Suprapubic skin (tissue), 4 donors: ENCODE results near the gene HEBP2. TPM values are rescaled to one million over a fixed set of nuclear protein-coding genes. Genes with fewer than 3 reads are reported as not detected.

ENCODE experiments used
- DNase-seq, 2 donors: peaks; one replicate each; pipeline ENCODE4 v3.0.0-alpha.2; 2019; ENCODE audit warnings: low spot score in 2 of 2
- H3K27ac ChIP-seq: fragments of 200-600 bp; sonication (generic); one replicate; pipeline ENCODE4 v1.5.1; 2019
- H3K27me3 ChIP-seq: fragments of 200-600 bp; sonication (generic); one replicate; pipeline ENCODE4 v1.5.1; 2019
- H3K36me3 ChIP-seq: fragments of 200-600 bp; sonication (generic); one replicate; pipeline ENCODE4 v1.5.1; 2019
- H3K4me1 ChIP-seq: fragments of 200-600 bp; sonication (generic); one replicate; pipeline ENCODE4 v1.5.1; 2019
- H3K4me3 ChIP-seq: fragments of 200-600 bp; sonication (generic); one replicate; pipeline ENCODE4 v1.5.1; 2019; ENCODE audit warnings: mild to moderate bottlenecking
- H3K9me3 ChIP-seq: fragments of 200-600 bp; sonication (generic); one replicate; pipeline ENCODE4 v1.5.1; 2019
- CTCF ChIP-seq, 2 donors: fragments of 200-600 bp in 1 of 2; fragments of 450-650 bp in 1 of 2; sonication (generic) in 1 of 2; IDR thresholded peaks; one replicate each; pipeline ENCODE4 v1.5.1; 2016 to 2019; ENCODE audit warnings: antibody characterized with exemption in 2 of 2, mild to moderate bottlenecking in 1 of 2, moderate library complexity in 1 of 2
- EP300 ChIP-seq: sonication (generic); formaldehyde crosslinking; IDR thresholded peaks from one replicate; pipeline ENCODE4 v1.6.1; 2017; ENCODE audit warnings: antibody characterized with exemption
- POLR2A ChIP-seq, 2 donors: fragments of 450-650 bp; IDR thresholded peaks; one replicate each; pipeline ENCODE4 v1.6.1; 2017; ENCODE audit warnings: antibody characterized with exemption in 2 of 2, mild to moderate bottlenecking in 2 of 2, moderate library complexity in 2 of 2
- POLR2AphosphoS5 ChIP-seq, 3 donors: sonication (generic); formaldehyde crosslinking; IDR thresholded peaks; one replicate each; pipeline ENCODE4 v1.6.1; 2017; ENCODE audit warnings: antibody characterized with exemption in 3 of 3
- WGBS: methylation state at CpG from one replicate; pipeline ENCODE4 v1.1.5; 2018; 5-methylcytosine and 5-hydroxymethylcytosine counted together
- total RNA-seq, 4 donors: library from RNA; depleted of rRNA; stranded (reverse); fragments of >200 nt; gene quantifications; one replicate each; pipeline ENCODE4 v1.1.0, GENCODE V29; 2016

The HEBP2 gene
- total RNA-seq, 4 donors from 2014 or later = 37.7 to 82.9 (median 56.3) TPM

GRCh38 chr6:138419766-138420165 is 15.7 kb downstream of the HEBP2 start:
- TF ChIP-seq POLR2AphosphoS5 (IDR thresholded peaks at IDR 0.05) = no peak
- TF ChIP-seq CTCF (IDR thresholded peaks at IDR 0.05) = no peak
- TF ChIP-seq EP300 = no peak
- TF ChIP-seq POLR2A (IDR thresholded peaks at IDR 0.05) = no peak
- WGBS = 100% methylated on average over 1 of the region's 3 CpGs

GRCh38 chr6:138420356-138420755 is 16.3 kb downstream of the HEBP2 start:
- Histone ChIP-seq H3K36me3 (peaks cover 19% of the 10 kb centered on the region), H3K27ac (no peak overlapping the region), H3K4me1 (no peaks in the 10 kb centered on the region), H3K27me3 (no peaks in the 10 kb centered on the region), H3K9me3 (no peaks in the 10 kb centered on the region), H3K4me3 (no peak overlapping the region)
- no peak for DNase-seq
- 96% methylated on average over 4 of the region's 4 CpGs for WGBS
- TF ChIP-seq POLR2AphosphoS5 (IDR thresholded peaks at IDR 0.05) (no peak), EP300 (no peak), POLR2A (IDR thresholded peaks at IDR 0.05) (no peak), CTCF (IDR thresholded peaks at IDR 0.05) (no peak)

More at GRCh38 chr6:138419766-138420165, 15.7 kb downstream of the HEBP2 start:
- Histone ChIP-seq H3K27ac (no peak overlapping the region), H3K4me3 (no peak overlapping the region), H3K9me3 (no peaks in the 10 kb centered on the region), H3K27me3 (no peaks in the 10 kb centered on the region), H3K36me3 (peaks cover 24% of the 10 kb centered on the region), H3K4me1 (no peaks in the 10 kb centered on the region)
- DNase-seq = no peak

GRCh38 chr6:138421089-138421488 is 17.1 kb downstream of the HEBP2 start:
- no peaks in the 10 kb centered on the region for H3K9me3 ChIP-seq
- no peaks in the 10 kb centered on the region for H3K4me1 ChIP-seq
- DNase-seq = no peak
- TF ChIP-seq CTCF (IDR thresholded peaks at IDR 0.05) (no peak), POLR2A (IDR thresholded peaks at IDR 0.05) (no peak), EP300 (no peak), POLR2AphosphoS5 (IDR thresholded peaks at IDR 0.05) (no peak)
- 82% methylated on average over 6 of the region's 6 CpGs for WGBS
- H3K4me3 ChIP-seq = no peak overlapping the region
- no peak overlapping the region for H3K27ac ChIP-seq
- peaks cover 19% of the 10 kb centered on the region for H3K36me3 ChIP-seq
- no peaks in the 10 kb centered on the region for H3K27me3 ChIP-seq

GRCh38 chr6:138421608-138422007 is 17.6 kb downstream of the HEBP2 start:
- Histone ChIP-seq H3K36me3 (peaks cover 19% of the 10 kb centered on the region), H3K27ac (no peak overlapping the region)
- WGBS = 93% methylated on average over 10 of the region's 10 CpGs

GRCh38 chr6:138422861-138423260 is 18.8 kb downstream of the HEBP2 start:
- DNase-seq = no peak
- TF ChIP-seq POLR2A (IDR thresholded peaks at IDR 0.05) (no peak), POLR2AphosphoS5 (IDR thresholded peaks at IDR 0.05) (no peak), CTCF (IDR thresholded peaks at IDR 0.05) (no peak), EP300 (no peak)
- Histone ChIP-seq H3K4me1 (no peaks in the 10 kb centered on the region), H3K27me3 (no peaks in the 10 kb centered on the region), H3K9me3 (no peaks in the 10 kb centered on the region), H3K27ac (no peak overlapping the region), H3K4me3 (no peak overlapping the region), H3K36me3 (peaks cover 13% of the 10 kb centered on the region)

More at GRCh38 chr6:138421608-138422007, 17.6 kb downstream of the HEBP2 start:
- H3K4me1 ChIP-seq = no peaks in the 10 kb centered on the region
- no peaks in the 10 kb centered on the region for H3K9me3 ChIP-seq
- no peak overlapping the region for H3K4me3 ChIP-seq
- H3K27me3 ChIP-seq = no peaks in the 10 kb centered on the region
- DNase-seq = no peak
- TF ChIP-seq POLR2A (IDR thresholded peaks at IDR 0.05) = no peak
- no peak for TF ChIP-seq CTCF (IDR thresholded peaks at IDR 0.05)
- no peak for TF ChIP-seq POLR2AphosphoS5 (IDR thresholded peaks at IDR 0.05)
